Skeletal muscle satellite cell (primary cell): ENCODE results near the gene FAM50A.
A peak's percentile ranks its signal among the peaks of the same experiment; 100 is the strongest.

Source experiments
- H3K27me3 ChIP-seq: 2 replicates; pipeline ENCODE4 v1.7.0; 2013; ENCODE audit warnings: low read length; ENCODE audit not compliant: control insufficient read depth, insufficient read depth
- H3K36me3 ChIP-seq: 2 replicates; pipeline ENCODE4 v1.7.0; 2013; ENCODE audit warnings: mild to moderate bottlenecking, control low read depth, low read length; ENCODE audit not compliant: insufficient read depth
- H3K4me1 ChIP-seq: 2 replicates; pipeline ENCODE4 v1.7.0; 2013; ENCODE audit warnings: low read length; ENCODE audit not compliant: control insufficient read depth, insufficient read depth
- H3K4me2 ChIP-seq: 2 replicates; pipeline ENCODE4 v1.7.0; 2013; ENCODE audit warnings: mild to moderate bottlenecking, low read length
- H3K4me3 ChIP-seq: 2 replicates; pipeline ENCODE4 v1.7.0; 2013; ENCODE audit warnings: low read length
- H3K9ac ChIP-seq: 2 replicates; pipeline ENCODE4 v1.7.0; 2013; ENCODE audit warnings: mild to moderate bottlenecking, low read depth, low read length, moderate library complexity
- H3K9me3 ChIP-seq: replicated peaks from 2 replicates; pipeline ENCODE4 v1.7.0; 2013; ENCODE audit warnings: mild to moderate bottlenecking, control low read depth, low read length

The FAM50A gene

GRCh38 chrX:154483325-154483724 is 39.4 kb downstream of the FAM50A start:
- no peak overlapping the region for H3K9ac ChIP-seq
- peaks cover 21% of the 10 kb centered on the region for H3K36me3 ChIP-seq
- no peak overlapping the region for H3K4me3 ChIP-seq
- no peak overlapping the region for H3K4me2 ChIP-seq
- no peaks in the 10 kb centered on the region for H3K27me3 ChIP-seq
- peaks cover 30% of the 10 kb centered on the region for H3K4me1 ChIP-seq
- H3K9me3 ChIP-seq = no peaks in the 10 kb centered on the region

GRCh38 chrX:154484255-154485149 is 40.6 kb downstream of the FAM50A start:
- no peaks in the 10 kb centered on the region for H3K9me3 ChIP-seq
- peaks cover 27% of the 10 kb centered on the region for H3K4me1 ChIP-seq
- H3K27me3 ChIP-seq = no peaks in the 10 kb centered on the region
- peaks cover 26% of the 10 kb centered on the region for H3K36me3 ChIP-seq
- H3K4me2 ChIP-seq = peak overlapping the region; percentile 85
- no peak overlapping the region for H3K9ac ChIP-seq
- peak overlapping the region; percentile 77 for H3K4me3 ChIP-seq

GRCh38 chrX:154485150-154486051 is 41.5 kb downstream of the FAM50A start:
- no peaks in the 10 kb centered on the region for H3K9me3 ChIP-seq
- H3K9ac ChIP-seq = peak overlapping the region; percentile 73
- H3K36me3 ChIP-seq = peaks cover 26% of the 10 kb centered on the region
- peaks cover 27% of the 10 kb centered on the region for H3K4me1 ChIP-seq
- peak overlapping the region; percentile 85 for H3K4me2 ChIP-seq
- no peaks in the 10 kb centered on the region for H3K27me3 ChIP-seq
- peak overlapping the region; percentile 77 for H3K4me3 ChIP-seq

- peak overlapping the region; percentile 77 for H3K4me3 ChIP-seq
- H3K4me1 ChIP-seq = peaks cover 27% of the 10 kb centered on the region
- H3K9me3 ChIP-seq = no peaks in the 10 kb centered on the region
- no peaks in the 10 kb centered on the region for H3K27me3 ChIP-seq
- peak overlapping the region; percentile 85 for H3K4me2 ChIP-seq
- peak overlapping the region; percentile 73 for H3K9ac ChIP-seq
- peaks cover 26% of the 10 kb centered on the region for H3K36me3 ChIP-seq
Measured at GRCh38 chrX:154486052-154486395, 42.1 kb downstream of the FAM50A start.

- H3K36me3 ChIP-seq = peaks cover 26% of the 10 kb centered on the region
- H3K4me2 ChIP-seq = peak within 1 kb of the TSS; percentile 85
- no peaks in the 10 kb centered on the region for H3K9me3 ChIP-seq
- H3K9ac ChIP-seq = peak within 1 kb of the TSS; percentile 73
- H3K4me3 ChIP-seq = peak within 1 kb of the TSS; percentile 77
- H3K27me3 ChIP-seq = no peaks in the 10 kb centered on the region
- H3K4me1 ChIP-seq = peaks cover 27% of the 10 kb centered on the region
Measured at GRCh38 chrX:154486396-154487207, 42.7 kb downstream of the FAM50A start, which contains the start of gene UBL4A. Gene UBL4A (minus strand): TSS chrX:154486615. CDS start chrX:154486584, 31 bp downstream.

GRCh38 chrX:154487518-154488290 is 43.8 kb downstream of the FAM50A start:
- H3K4me2 ChIP-seq = no peak overlapping the region
- no peak overlapping the region for H3K4me3 ChIP-seq
- no peaks in the 10 kb centered on the region for H3K27me3 ChIP-seq
- peaks cover 27% of the 10 kb centered on the region for H3K4me1 ChIP-seq
- no peak overlapping the region for H3K9ac ChIP-seq
- H3K36me3 ChIP-seq = peaks cover 26% of the 10 kb centered on the region
- no peaks in the 10 kb centered on the region for H3K9me3 ChIP-seq

GRCh38 chrX:154488336-154489075 is 44.6 kb downstream of the FAM50A start:
- Histone ChIP-seq H3K4me3 (no peak overlapping the region), H3K27me3 (no peaks in the 10 kb centered on the region), H3K36me3 (peaks cover 24% of the 10 kb centered on the region), H3K4me2 (peak overlapping the region; percentile 86), H3K4me1 (peaks cover 27% of the 10 kb centered on the region), H3K9ac (no peak overlapping the region), H3K9me3 (no peaks in the 10 kb centered on the region)

- Histone ChIP-seq H3K4me2 (peak overlapping the region; percentile 86), H3K36me3 (peaks cover 23% of the 10 kb centered on the region), H3K4me3 (peak overlapping the region; percentile 70), H3K9me3 (no peaks in the 10 kb centered on the region), H3K27me3 (no peaks in the 10 kb centered on the region), H3K4me1 (peaks cover 27% of the 10 kb centered on the region), H3K9ac (peak overlapping the region; percentile 84)
Measured at GRCh38 chrX:154489182-154489581, 45.2 kb downstream of the FAM50A start.

- H3K4me2 ChIP-seq = peak overlapping the region; percentile 86
- H3K4me3 ChIP-seq = peak overlapping the region; percentile 70
- H3K36me3 ChIP-seq = peaks cover 19% of the 10 kb centered on the region
- H3K9ac ChIP-seq = peak overlapping the region; percentile 84
- no peaks in the 10 kb centered on the region for H3K27me3 ChIP-seq
- peaks cover 19% of the 10 kb centered on the region for H3K4me1 ChIP-seq
- H3K9me3 ChIP-seq = no peaks in the 10 kb centered on the region
Measured at GRCh38 chrX:154490021-154490413, 46.1 kb downstream of the FAM50A start.
